A673 (cell line): ENCODE results near the gene LDB3.

ENCODE experiments used
- EZH2 ChIP-seq: fragments of 200-600 bp; sonication (generic); IDR thresholded peaks from 2 replicates; pipeline ENCODE4 v1.6.1; 2017; ENCODE audit warnings: borderline replicate concordance, low read depth, mild to moderate bottlenecking, mixed read lengths, antibody characterized with exemption, low read length; ENCODE audit not compliant: poor library complexity, severe bottlenecking
- TF ChIP-seq, protein P1 (sequence below): fragments of 300-800, 200-600 bp; sonication (generic); conservative IDR thresholded peaks from 2 replicates; pipeline ENCODE4 v1.5.1; 2017; ENCODE audit warnings: low read depth, mild to moderate bottlenecking, antibody characterized with exemption, low read length, moderate library complexity, mixed read lengths

- TF ChIP-seq, protein P1, sequence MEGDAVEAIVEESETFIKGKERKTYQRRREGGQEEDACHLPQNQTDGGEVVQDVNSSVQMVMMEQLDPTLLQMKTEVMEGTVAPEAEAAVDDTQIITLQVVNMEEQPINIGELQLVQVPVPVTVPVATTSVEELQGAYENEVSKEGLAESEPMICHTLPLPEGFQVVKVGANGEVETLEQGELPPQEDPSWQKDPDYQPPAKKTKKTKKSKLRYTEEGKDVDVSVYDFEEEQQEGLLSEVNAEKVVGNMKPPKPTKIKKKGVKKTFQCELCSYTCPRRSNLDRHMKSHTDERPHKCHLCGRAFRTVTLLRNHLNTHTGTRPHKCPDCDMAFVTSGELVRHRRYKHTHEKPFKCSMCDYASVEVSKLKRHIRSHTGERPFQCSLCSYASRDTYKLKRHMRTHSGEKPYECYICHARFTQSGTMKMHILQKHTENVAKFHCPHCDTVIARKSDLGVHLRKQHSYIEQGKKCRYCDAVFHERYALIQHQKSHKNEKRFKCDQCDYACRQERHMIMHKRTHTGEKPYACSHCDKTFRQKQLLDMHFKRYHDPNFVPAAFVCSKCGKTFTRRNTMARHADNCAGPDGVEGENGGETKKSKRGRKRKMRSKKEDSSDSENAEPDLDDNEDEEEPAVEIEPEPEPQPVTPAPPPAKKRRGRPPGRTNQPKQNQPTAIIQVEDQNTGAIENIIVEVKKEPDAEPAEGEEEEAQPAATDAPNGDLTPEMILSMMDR: no peak
- TF ChIP-seq EZH2: no peak
These were observed 87.1 kb downstream of the LDB3 start for GRCh38 chr10:86755454-86755739.
